Activated CD4-positive, alpha-beta T cell treated with anti-CD3 and anti-CD28 coated beads, Interleukin-2, amount 50 U/mL, for 1 hour (primary cell): ENCODE measurements around the gene THOC2.
A peak's percentile ranks its signal among the peaks of the same experiment; 100 is the strongest.
"Not testable (repeated sequence)": the region's sequence is repeated elsewhere in the genome, so short reads cannot be mapped to it uniquely, and the experiment has no call there.

ENCODE experiments used
- DNase-seq: peaks from one replicate; pipeline ENCODE4 v3.0.0-alpha.2; 2020

Gene THOC2

DNA sequence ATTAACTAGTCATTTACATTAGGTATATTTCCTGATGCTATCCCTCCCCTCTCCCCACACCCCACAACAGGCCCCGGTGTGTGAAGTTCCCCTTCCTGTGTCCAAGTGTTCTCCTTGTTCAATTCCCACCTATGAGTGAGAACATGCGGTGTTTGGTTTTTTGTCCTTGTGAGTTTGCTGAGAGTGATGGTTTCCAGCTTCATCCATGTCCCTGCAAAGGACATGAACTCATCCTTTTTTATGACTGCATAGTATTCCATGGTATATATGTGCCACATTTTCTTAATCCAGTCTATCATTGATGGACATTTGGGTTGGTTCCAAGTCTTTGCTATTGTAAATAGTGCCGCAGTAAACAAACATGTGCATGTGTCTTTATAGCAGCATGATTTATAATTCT lies 69.1 kb downstream of the THOC2 start:
- not testable (repeated sequence) for DNase-seq

DNA sequence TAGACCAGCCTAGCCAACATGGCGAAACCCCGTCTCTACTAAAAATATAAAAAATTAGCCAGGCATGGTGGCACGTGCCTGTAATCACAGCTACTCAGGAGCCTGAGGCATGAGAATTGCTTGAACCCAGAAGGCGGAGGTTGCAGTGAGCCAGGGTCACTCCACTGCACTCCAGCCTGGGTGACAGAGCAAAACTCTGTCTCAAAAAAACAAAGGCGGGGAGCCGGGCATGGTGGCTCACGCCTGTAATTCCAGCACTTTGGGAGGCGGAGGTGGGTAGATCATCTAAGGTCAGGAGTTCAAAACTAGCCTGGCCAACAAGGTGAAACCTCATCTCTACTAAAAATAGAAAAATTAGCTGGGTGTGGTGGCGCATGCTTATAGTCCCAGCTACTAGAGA lies 76.3 kb downstream of the THOC2 start:
- not testable (repeated sequence) for DNase-seq

GRCh38 chrX:123648811-123649181 lies 84.1 kb downstream of the THOC2 start:
- not testable (repeated sequence) for DNase-seq

DNA sequence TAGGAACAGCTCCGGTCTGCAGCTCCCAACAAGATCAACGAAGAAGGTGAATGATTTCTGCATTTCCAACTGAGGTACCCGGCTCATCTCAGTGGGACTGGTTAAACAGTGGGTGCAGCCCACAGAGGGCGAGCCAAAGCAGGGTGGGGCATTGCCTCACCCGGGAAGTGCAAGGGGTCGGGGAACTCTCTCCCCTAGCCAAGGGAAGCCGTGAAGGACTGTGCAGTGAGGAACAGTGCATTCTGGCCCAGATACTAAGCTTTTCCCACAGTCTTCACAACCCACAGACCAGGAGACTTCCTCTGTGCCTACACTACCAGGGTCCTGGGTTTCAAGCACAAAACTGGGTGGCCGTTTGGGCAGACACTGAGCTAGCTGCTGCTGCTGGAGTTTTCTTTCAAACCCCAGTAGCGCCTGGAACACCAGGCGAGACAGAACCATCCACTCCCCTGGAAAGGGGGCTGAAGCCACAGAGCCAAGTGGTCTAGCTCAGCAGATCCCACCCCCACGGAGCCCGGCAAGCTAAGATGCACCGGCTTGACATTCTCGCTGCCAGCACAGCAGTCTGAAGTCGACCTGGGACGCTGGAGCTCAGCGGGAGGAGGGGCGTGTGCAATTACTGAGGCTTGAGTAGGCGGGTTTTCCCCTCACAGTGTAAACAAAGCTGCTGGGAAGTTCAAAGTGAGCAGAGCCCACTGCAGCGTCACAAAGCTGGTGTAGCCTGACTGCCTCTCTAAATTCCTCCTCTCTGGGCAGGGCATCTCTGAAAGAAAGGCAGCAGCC lies 84.6 kb downstream of the THOC2 start:
- DNase-seq: peak; percentile 4

- no peak for DNase-seq
Observed at GRCh38 chrX:123647244-123647643, 85.6 kb downstream of the THOC2 start.

GRCh38 chrX:123629502-123629901 lies 103.3 kb downstream of the THOC2 start:
- DNase-seq: no peak

DNA sequence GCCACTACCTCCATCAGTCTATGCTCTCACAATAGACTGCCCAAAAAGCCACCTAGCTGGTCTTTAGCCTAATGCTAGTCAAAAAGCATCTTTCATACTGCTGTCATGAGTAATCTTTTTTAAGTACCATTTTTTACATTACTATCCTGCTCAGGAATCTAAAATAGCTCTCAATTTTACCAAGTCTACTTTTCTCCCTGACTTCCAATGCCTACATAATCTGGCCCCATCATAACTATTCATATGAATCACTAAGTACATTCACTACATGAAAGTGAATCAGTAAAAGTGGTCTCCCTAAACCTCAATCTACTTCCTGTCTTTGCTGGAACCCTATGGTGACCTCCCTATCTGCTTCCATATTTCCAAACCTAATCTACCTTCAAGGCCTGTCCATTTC lies 105.9 kb downstream of the THOC2 start:
- DNase-seq: no peak

- DNase-seq: no peak
Observed at GRCh38 chrX:123625952-123626351, 106.9 kb downstream of the THOC2 start.

DNA sequence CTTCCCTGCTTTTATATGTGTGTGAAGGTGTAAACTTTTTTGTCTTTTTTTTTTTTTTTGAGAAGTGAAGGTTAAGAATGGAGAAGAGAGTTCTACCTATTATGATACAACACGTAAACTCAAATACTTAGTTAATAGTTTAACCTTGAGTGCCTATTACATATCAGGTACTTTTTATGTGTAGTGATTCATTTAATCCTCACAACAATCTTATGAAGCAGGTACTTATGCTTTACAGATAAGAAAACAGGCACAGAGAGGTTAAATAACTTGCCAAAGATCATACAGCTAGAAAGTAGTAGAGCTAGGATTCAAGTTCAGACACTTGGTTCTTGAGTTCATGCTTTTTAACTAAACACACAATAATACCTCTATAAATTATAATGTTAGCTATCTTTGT lies 107.4 kb downstream of the THOC2 start:
- no peak for DNase-seq

GRCh38 chrX:123617007-123617406 lies 115.8 kb downstream of the THOC2 start:
- no peak for DNase-seq

DNA sequence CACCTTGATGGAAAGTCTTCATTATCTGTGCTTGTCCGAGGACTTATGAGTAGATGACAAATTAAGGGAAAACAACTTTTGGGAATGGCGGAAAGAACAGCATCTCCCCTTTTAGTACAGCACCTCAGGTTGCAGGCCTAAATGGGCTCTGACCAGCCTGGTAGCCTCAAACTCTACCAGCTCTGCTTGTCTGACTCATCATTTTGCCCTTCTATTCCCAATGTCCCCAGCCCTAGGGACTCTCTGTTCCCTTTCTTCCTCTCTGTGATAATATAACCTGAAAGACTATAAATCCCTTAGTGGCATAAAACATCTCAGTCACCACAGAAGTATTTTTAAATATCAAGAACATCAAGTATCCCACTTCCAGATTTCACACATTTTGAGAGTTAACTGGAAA lies 121.9 kb downstream of the THOC2 start:
- no peak for DNase-seq

GRCh38 chrX:123607806-123608205 lies 125.0 kb downstream of the THOC2 start:
- no peak for DNase-seq

- DNase-seq: no peak
Observed at GRCh38 chrX:123607270-123607669, 125.6 kb downstream of the THOC2 start.

- no peak for DNase-seq
Observed at GRCh38 chrX:123603491-123603890, 129.4 kb downstream of the THOC2 start.

GRCh38 chrX:123601437-123601836 lies 131.4 kb downstream of the THOC2 start:
- no peak for DNase-seq

DNA sequence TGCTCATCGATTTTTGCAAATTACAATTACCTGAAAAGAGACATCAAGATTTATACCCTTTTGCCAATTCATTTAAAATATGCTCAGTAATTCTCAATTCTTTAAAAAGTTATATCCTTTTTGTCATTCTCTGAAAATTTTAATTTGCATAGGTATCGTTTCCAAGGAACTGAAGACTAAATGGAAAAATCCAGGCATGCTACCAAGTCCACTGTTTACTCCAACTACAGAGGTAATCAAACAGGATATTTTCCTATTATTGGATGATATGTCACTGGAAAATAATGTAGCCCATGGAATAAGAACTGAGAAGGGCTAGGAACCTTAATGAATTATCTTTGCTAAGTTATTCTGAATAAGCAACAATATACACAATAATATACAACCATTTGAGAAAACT lies 132.7 kb downstream of the THOC2 start:
- no peak for DNase-seq

- no peak for DNase-seq
Observed at GRCh38 chrX:123590842-123591486, 141.9 kb downstream of the THOC2 start.

DNA sequence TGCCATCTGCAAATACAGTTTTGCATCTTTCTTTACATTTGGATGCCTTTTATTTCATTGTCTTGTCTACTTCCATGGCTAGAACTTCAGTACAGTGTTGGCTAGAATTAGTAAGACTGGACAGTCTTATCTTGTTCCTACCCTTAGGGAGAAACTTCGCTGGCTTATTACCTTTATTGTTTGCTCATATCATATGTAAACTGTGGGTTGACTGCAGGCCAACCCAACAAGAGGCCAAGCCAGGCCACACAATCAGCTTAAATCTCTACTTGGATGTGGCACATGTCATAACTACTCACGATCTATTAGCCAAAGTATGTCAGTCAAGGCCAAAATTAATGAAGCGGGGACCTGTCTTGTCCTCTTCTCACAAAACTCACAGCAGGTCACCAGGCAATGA lies 144.1 kb downstream of the THOC2 start:
- no peak for DNase-seq

- no peak for DNase-seq
Observed at GRCh38 chrX:123581586-123581985, 151.3 kb downstream of the THOC2 start.

- no peak for DNase-seq
Observed at GRCh38 chrX:123580792-123581191, 152.1 kb downstream of the THOC2 start.

- DNase-seq: not testable (repeated sequence)
Observed at GRCh38 chrX:123574027-123574426, 158.8 kb downstream of the THOC2 start.

DNA sequence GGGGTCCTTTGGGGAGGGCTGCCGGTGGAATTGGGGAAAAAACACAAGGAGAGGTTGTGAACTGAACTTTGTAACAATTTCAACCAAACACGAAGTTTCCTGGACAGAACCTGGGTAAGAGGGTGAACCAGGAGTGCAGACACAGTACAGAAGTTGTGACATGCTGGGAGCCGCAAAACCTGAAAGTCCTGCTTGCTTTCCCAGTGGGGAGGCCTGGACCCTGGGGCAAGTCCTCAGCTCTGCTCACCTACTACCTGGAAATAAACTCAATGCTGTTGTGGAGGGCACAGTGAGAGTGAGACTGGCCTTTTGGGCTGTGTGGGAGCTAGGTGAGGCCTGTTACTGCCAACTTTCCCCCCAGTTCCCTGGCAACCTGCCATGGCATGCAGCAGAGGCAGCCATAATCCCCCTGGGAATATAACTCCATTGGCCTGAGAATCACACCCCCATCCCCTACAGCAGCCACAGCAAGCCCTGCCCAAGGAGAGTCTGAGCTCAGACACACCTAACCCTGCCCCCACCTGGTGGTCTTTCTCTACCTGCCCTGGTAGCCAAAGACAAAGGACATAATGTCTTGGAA lies 162.8 kb downstream of the THOC2 start:
- no peak for DNase-seq

GRCh38 chrX:123563167-123563566 lies 169.7 kb downstream of the THOC2 start:
- DNase-seq: no peak
